Nephron progenitor cell (in vitro differentiated cells): ENCODE data around the gene MUC22.

Source experiments
- DNase-seq: peaks from one replicate; pipeline ENCODE4 v3.0.0; 2021
- H3K27ac Mint-ChIP-seq: 2 replicates; pipeline ENCODE4 v1.8.0; 2021; ENCODE audit warnings: mild to moderate bottlenecking, moderate library complexity, mixed read lengths
- H3K27me3 Mint-ChIP-seq: 2 replicates; pipeline ENCODE4 v1.8.0; 2021; ENCODE audit warnings: mild to moderate bottlenecking, low read depth, mixed read lengths; ENCODE audit not compliant: poor library complexity
- H3K36me3 Mint-ChIP-seq: 2 replicates; pipeline ENCODE4 v1.8.0; 2021; ENCODE audit warnings: low read depth, mixed read lengths
- H3K4me1 Mint-ChIP-seq: 2 replicates; pipeline ENCODE4 v1.8.0; 2021; ENCODE audit warnings: mixed read lengths
- H3K4me3 Mint-ChIP-seq: 2 replicates; pipeline ENCODE4 v1.8.0; 2021; ENCODE audit warnings: mild to moderate bottlenecking, moderate library complexity, mixed read lengths
- H3K9me3 Mint-ChIP-seq: 2 replicates; pipeline ENCODE4 v1.8.0; 2021; ENCODE audit warnings: mild to moderate bottlenecking, moderate library complexity, mixed read lengths
- TF ChIP-seq, protein P1 (sequence below): fragments of 200-600 bp; sonication (generic); IDR thresholded peaks from 2 replicates; pipeline ENCODE4 v1.5.0; 2021; ENCODE audit warnings: antibody characterized with exemption

MUC22 gene

DNA sequence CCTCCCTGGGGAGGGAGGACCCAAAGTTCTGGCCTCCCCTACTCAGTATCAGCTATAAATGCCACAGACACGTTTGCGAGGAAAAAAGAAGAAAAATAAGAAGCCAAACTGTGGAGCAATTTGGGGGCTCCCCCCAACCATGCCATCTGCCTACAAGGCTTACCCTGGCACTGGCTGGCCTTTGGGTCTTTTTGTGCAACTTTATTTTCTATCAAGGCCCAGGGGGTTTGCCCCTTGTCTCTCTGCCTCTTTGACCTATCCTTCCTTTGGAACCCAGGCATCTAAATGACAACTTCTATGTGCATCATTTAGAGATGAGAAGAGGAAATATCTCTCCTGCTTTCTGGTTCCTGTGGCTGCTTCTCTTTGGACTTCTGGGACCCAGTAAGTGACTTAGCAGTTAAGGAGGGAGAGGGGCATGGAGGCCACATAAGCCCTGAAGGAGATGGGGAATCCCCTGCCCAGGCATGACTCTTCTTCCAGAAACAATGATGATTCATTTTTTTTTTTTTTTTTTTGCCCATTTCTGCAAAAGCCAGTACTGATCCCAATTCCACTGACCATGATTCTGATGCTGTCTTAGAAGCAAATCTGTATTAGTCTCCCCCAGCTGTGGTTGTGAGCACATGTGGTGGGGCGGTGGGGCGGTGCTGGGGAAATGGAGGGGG lies at the start of gene MUC22:
Gene MUC22, plus strand, starts transcription at position 82 of the 668 bp plus-strand sequence. Its CDS starts 233 bp downstream, at position 315.
- H3K36me3 Mint-ChIP-seq = no peaks in the 10 kb centered on the region
- H3K27ac Mint-ChIP-seq = peak within 1 kb of the TSS; percentile 53
- DNase-seq = no peak
- peaks cover 13% of the 10 kb centered on the region for H3K9me3 Mint-ChIP-seq
- peaks cover 9% of the 10 kb centered on the region for H3K4me1 Mint-ChIP-seq
- TF ChIP-seq, protein P1, sequence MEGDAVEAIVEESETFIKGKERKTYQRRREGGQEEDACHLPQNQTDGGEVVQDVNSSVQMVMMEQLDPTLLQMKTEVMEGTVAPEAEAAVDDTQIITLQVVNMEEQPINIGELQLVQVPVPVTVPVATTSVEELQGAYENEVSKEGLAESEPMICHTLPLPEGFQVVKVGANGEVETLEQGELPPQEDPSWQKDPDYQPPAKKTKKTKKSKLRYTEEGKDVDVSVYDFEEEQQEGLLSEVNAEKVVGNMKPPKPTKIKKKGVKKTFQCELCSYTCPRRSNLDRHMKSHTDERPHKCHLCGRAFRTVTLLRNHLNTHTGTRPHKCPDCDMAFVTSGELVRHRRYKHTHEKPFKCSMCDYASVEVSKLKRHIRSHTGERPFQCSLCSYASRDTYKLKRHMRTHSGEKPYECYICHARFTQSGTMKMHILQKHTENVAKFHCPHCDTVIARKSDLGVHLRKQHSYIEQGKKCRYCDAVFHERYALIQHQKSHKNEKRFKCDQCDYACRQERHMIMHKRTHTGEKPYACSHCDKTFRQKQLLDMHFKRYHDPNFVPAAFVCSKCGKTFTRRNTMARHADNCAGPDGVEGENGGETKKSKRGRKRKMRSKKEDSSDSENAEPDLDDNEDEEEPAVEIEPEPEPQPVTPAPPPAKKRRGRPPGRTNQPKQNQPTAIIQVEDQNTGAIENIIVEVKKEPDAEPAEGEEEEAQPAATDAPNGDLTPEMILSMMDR = no peak
- no peak within 1 kb of the TSS for H3K4me3 Mint-ChIP-seq
- H3K27me3 Mint-ChIP-seq = peaks cover 16% of the 10 kb centered on the region

DNA sequence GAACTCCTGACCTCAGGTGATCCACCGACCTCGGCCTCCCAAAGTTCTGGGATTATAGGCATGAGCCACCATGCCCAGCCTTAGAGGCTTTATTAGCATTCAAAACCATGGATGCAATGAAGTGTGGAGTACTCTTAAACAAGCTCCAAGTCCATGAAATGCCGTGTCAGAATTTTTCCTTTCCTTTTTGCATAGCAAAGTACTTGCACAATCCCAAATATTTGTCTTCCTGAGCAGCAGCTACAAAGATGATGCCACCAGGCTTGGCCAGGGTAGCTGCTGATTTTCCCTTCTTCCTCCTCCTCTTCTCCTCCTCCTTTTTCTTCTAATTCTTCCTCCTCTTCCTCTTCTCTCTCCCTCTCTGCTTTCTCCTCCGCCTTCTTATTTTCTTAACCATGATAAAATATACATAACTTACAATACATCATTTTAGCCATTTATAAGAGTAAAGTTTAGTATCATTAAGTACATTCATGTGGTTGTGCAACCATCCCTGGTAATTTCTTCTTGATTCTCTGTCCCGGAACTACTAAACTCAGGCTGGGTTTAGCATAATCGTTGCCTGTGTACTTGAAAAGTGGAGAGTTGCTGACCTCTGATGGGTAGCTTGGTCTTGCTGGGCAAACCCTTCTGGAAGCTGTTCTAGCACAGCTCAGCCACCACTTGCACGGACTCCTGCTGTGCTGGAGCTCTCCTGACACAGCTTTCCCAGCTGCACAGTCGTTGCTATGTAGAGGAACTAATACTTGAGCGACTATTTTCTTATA lies 49.2 kb upstream of the MUC22 start:
- TF ChIP-seq, protein P1 = no peak
- no peaks in the 10 kb centered on the region for H3K36me3 Mint-ChIP-seq
- DNase-seq = no peak
- peaks cover 41% of the 10 kb centered on the region for H3K4me1 Mint-ChIP-seq
- H3K27me3 Mint-ChIP-seq = peaks cover 71% of the 10 kb centered on the region
- no peak overlapping the region for H3K27ac Mint-ChIP-seq
- H3K9me3 Mint-ChIP-seq = peaks cover 4% of the 10 kb centered on the region
- H3K4me3 Mint-ChIP-seq = no peak overlapping the region

DNA sequence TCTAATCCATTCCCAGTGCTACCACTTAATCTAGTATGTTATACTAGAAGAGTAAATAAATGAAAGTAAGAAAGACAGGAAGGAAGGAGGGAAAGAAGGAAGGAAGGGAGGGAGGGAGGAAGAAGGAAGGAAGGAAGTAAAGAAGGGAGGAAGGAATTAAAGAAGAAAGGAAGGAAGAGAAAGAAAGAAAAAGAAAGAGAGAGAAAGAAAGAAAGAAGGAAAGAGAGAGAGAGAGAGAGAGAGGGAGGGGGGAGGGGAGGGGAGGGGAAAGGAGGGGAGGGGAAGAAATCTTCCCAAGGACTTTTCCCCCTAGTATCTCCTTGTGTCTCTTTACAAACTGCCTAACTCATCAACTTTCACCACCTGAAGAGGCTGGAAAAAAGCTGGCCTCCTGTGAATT lies 47.6 kb upstream of the MUC22 start:
- peaks cover 4% of the 10 kb centered on the region for H3K9me3 Mint-ChIP-seq
- H3K27ac Mint-ChIP-seq = peak overlapping the region; percentile 5

DNA sequence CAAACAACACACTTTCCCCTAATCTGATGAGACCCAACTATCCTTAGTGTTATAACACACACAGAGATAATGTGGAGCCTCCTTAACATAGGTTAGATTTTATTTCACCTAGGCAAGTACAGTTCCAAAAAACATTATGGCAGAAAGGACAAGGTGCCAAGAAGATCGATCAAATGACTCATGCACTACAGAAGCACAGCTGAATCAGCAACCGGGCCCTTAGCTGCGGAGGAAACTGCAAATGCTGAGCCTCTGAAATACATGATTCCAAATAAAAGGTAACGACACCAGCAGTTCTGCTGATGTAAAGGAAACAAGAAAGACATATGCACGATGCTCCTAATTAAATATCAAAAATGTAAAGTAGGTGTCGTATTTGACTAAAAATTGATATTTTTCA lies 46.6 kb upstream of the MUC22 start:
- Mint-ChIP-seq H3K9me3 (peaks cover 4% of the 10 kb centered on the region), H3K27ac (no peak overlapping the region), H3K27me3 (peaks cover 55% of the 10 kb centered on the region), H3K36me3 (no peaks in the 10 kb centered on the region), H3K4me3 (no peak overlapping the region), H3K4me1 (peaks cover 17% of the 10 kb centered on the region)
- TF ChIP-seq, protein P1 = no peak
- DNase-seq = no peak

More for the DNA sequence above, 47.6 kb upstream of the MUC22 start:
- DNase-seq = no peak
- Mint-ChIP-seq H3K4me3 (no peak overlapping the region), H3K27me3 (peaks cover 60% of the 10 kb centered on the region), H3K36me3 (no peaks in the 10 kb centered on the region), H3K4me1 (peaks cover 25% of the 10 kb centered on the region)
- TF ChIP-seq, protein P1 = no peak

DNA sequence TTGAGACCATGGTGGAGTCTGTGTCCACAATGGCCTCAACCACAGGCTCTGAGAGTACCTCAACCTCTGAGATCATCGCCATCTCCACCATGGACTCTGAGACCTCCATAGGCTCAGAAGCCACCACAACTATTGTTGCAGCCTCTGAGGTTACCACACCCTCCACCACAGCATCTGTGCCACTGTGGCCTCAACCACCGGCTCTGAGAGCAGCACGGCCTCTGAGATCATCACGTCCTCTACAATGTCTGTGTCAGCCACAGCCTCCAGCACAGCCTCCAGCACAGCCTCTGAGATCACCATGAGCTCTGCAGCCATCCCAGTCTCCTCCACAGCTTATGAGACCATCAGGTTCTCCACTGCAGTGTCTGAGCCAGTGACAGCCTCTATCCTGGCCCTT lies 46.2 kb upstream of the MUC22 start:
- TF ChIP-seq, protein P1 = no peak
- DNase-seq = no peak
- H3K4me3 Mint-ChIP-seq = no peak overlapping the region
- H3K4me1 Mint-ChIP-seq = peaks cover 17% of the 10 kb centered on the region
- peaks cover 52% of the 10 kb centered on the region for H3K27me3 Mint-ChIP-seq
- H3K36me3 Mint-ChIP-seq = no peaks in the 10 kb centered on the region
- no peak overlapping the region for H3K27ac Mint-ChIP-seq
- H3K9me3 Mint-ChIP-seq = peaks cover 4% of the 10 kb centered on the region
